NK-92 (cell line): Measurements from ENCODE around the gene FKBP3.

ENCODE experiments used
- DNase-seq: peaks from one replicate; lab custom pipeline; 2025; ENCODE audit not compliant: unreplicated experiment; lab: John Stamatoyannopoulos, UW

Gene FKBP3

GRCh38 chr14:45065956-45066355 is 68.3 kb downstream of the FKBP3 start:
- no peak for DNase-seq
